ENCODE measurements around the gene MYT1. TPM values are rescaled to one million over a fixed set of nuclear protein-coding genes. Genes with fewer than 3 reads are reported as not detected.

The MYT1 gene
- total RNA-seq, 1 experiment from 2014 or later = 7.1 TPM

- Histone ChIP-seq H3K9me2 (ENCODE audit: insufficient read depth) (no peaks in the 10 kb centered on the region), H3K4me1 (ENCODE audit: control insufficient read depth in 1 of 2, insufficient read depth in 2 of 2, low read length in 2 of 2) (no peaks in the 10 kb centered on the region), H4K20me1 (ENCODE audit: insufficient read depth) (no peaks in the 10 kb centered on the region), H3K27me3 (ENCODE audit: insufficient read depth, low read length) (no peaks in the 10 kb centered on the region), H3K27ac (ENCODE audit: low read depth, low read length) (no peak overlapping the region), H3K79me2 (ENCODE audit: insufficient read depth, low read length) (no peaks in the 10 kb centered on the region), H2AFZ (ENCODE audit: low read depth, low read length, poor library complexity, severe bottlenecking) (no peak overlapping the region), H3K4me3 (replicated peaks in 1 of 2; ENCODE audit: low read depth in 1 of 2, low read length in 2 of 2) (no peak overlapping the region), H3K36me3 (ENCODE audit: control insufficient read depth in 1 of 2, insufficient read depth in 2 of 2, low read length in 2 of 2) (no peaks in the 10 kb centered on the region), H3K9me3 (ENCODE audit: control insufficient read depth in 1 of 2, insufficient read depth in 1 of 2, low read depth in 1 of 2, low read length in 2 of 2) (peaks cover 0 to 4% of the 10 kb centered on the region in 2 experiments; a peak in 1 of 4 replicates), H3K9ac (ENCODE audit: low read length) (no peak overlapping the region), H3K4me2 (ENCODE audit: low read length) (no peak overlapping the region)
- ATAC-seq (no peak), DNase-seq (ENCODE audit: low read depth, low spot score) (no peak)
- ChIA-PET CTCF (no interaction called here), RAD21 (ENCODE audit: low non-redundant PET in 1 of 2, low total read pairs in 2 of 2, uncharacterized antibody in 2 of 2, unreplicated experiment in 2 of 2) (no interaction called here), POLR2A (no interaction called here)
- TF ChIP-seq CEBPB (IDR thresholded peaks at IDR 0.05; ENCODE audit: low read depth) = no peak
- intact Hi-C loops (cut with micrococcal nuclease) = no loop called here
- BruUV-seq (replicated peaks) = no TSS peak
Measured at GRCh38 chr20:64182146-64182865, 18.1 kb downstream of the MYT1 start.

DNA sequence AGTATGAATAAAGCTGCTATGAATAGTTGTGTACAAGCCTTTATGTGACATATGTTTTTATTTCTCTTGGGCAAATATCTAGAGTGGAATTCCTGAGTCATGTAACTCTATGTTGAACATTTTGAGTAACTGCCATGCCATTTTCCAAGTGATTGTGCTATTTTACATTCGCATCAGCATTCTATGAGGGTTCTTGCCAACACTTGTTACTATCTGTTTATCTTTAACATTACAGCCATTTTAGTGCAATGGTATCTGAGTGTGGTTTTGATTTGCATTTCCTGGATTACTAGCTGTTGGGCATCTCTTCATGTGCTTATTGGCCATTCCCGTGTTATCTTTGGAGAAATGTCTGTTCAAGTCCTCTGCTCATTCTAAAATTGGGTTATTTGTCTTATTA lies 19.1 kb downstream of the MYT1 start:
- H3K27ac ChIP-seq (ENCODE audit: low read depth, low read length) = no peak overlapping the region
- no peaks in the 10 kb centered on the region for H3K79me2 ChIP-seq (ENCODE audit: insufficient read depth, low read length)
- no peaks in the 10 kb centered on the region for H3K36me3 ChIP-seq (ENCODE audit: control insufficient read depth in 1 of 2, insufficient read depth in 2 of 2, low read length in 2 of 2)
- no peak overlapping the region for H3K9ac ChIP-seq (ENCODE audit: low read length)
- TF ChIP-seq TCF7L2 (IDR thresholded peaks at IDR 0.05; ENCODE audit: borderline replicate concordance, extremely low read depth, insufficient read depth, insufficient read length) (no peak), CBX3 (IDR thresholded peaks at IDR 0.05; ENCODE audit: low read depth) (no peak)
- intact Hi-C loops (cut with micrococcal nuclease) = no loop called here
- H3K4me1 ChIP-seq (ENCODE audit: control insufficient read depth in 1 of 2, insufficient read depth in 2 of 2, low read length in 2 of 2) = no peaks in the 10 kb centered on the region
- no peak overlapping the region for H3K4me3 ChIP-seq (replicated peaks in 1 of 2; ENCODE audit: low read depth in 1 of 2, low read length in 2 of 2)
- DNase-seq (ENCODE audit: low read depth, low spot score) (no peak), ATAC-seq (no peak)
- ChIA-PET RAD21 (ENCODE audit: low non-redundant PET in 1 of 2, low total read pairs in 2 of 2, uncharacterized antibody in 2 of 2, unreplicated experiment in 2 of 2) (no interaction called here), POLR2A (no interaction called here), CTCF (no interaction called here)
- H3K27me3 ChIP-seq (ENCODE audit: insufficient read depth, low read length) = no peaks in the 10 kb centered on the region
- no TSS peak for BruUV-seq (replicated peaks)
- peaks cover 0 to 11% of the 10 kb centered on the region in 2 experiments; a peak in 1 of 4 replicates for H3K9me3 ChIP-seq (ENCODE audit: control insufficient read depth in 1 of 2, insufficient read depth in 1 of 2, low read depth in 1 of 2, low read length in 2 of 2)
- H3K9me2 ChIP-seq (ENCODE audit: insufficient read depth) = no peaks in the 10 kb centered on the region
- H2AFZ ChIP-seq (ENCODE audit: low read depth, low read length, poor library complexity, severe bottlenecking) = no peak overlapping the region
- no peak overlapping the region for H3K4me2 ChIP-seq (ENCODE audit: low read length)
- H4K20me1 ChIP-seq (ENCODE audit: insufficient read depth) = no peaks in the 10 kb centered on the region

Measured in HCT116 (cell line).